OCI-LY1 (cell line): Measurements from ENCODE around the gene COL15A1.

ENCODE experiments used
- H2AFZ ChIP-seq: fragments of 200-600 bp; sonication (generic), shearing (Covaris generic); 2 replicates; pipeline ENCODE4 v1.6.0; 2014; ENCODE audit warnings: antibody characterized with exemption, mild to moderate bottlenecking, low read length
- H3F3A ChIP-seq: fragments of 200-600 bp; sonication (generic), shearing (Covaris generic); 2 replicates; pipeline ENCODE4 v1.6.0; 2014; ENCODE audit warnings: mild to moderate bottlenecking, antibody characterized with exemption, low read length, moderate library complexity; ENCODE audit not compliant: insufficient read depth
- H3K27ac ChIP-seq: fragments of 200-600 bp; sonication (generic); 2 replicates; pipeline ENCODE4 v1.5.1; 2014; ENCODE audit warnings: low read length, mixed run types, mild to moderate bottlenecking, low read depth; ENCODE audit not compliant: poor library complexity, severe bottlenecking
- H3K27me3 ChIP-seq: fragments of 200-600 bp; sonication (generic); 2 replicates; pipeline ENCODE4 v1.6.0; 2014; ENCODE audit warnings: antibody characterized with exemption, mild to moderate bottlenecking, low read length, moderate library complexity; ENCODE audit not compliant: insufficient read depth
- H3K36me3 ChIP-seq: fragments of 200-600 bp; sonication (generic); 2 replicates; pipeline ENCODE4 v1.6.1; 2014; ENCODE audit warnings: mild to moderate bottlenecking, antibody characterized with exemption, low read length, moderate library complexity, mixed read lengths; ENCODE audit not compliant: insufficient read depth
- H3K4me1 ChIP-seq: fragments of 200-600 bp; sonication (generic); 2 replicates; pipeline ENCODE4 v1.5.1; 2014; ENCODE audit warnings: mild to moderate bottlenecking, low read length, moderate library complexity; ENCODE audit not compliant: insufficient read depth, severe bottlenecking
- H3K4me2 ChIP-seq: fragments of 200-600 bp; sonication (generic), shearing (Covaris generic); 2 replicates; pipeline ENCODE4 v1.6.1; 2014; ENCODE audit warnings: low read length
- H3K4me3 ChIP-seq: fragments of 200-600 bp; sonication (generic); 2 replicates; pipeline ENCODE4 v1.5.1; 2014; ENCODE audit warnings: low read length, low read depth, mild to moderate bottlenecking, mixed read lengths; ENCODE audit not compliant: poor library complexity, severe bottlenecking
- H3K79me2 ChIP-seq: fragments of 200-600 bp; shearing (Covaris generic); 2 replicates; pipeline ENCODE4 v1.6.1; 2016; ENCODE audit warnings: mixed run types, low read length, mixed read lengths; ENCODE audit not compliant: insufficient read depth
- H3K9ac ChIP-seq: fragments of 200-600 bp; sonication (generic), shearing (Covaris generic); 2 replicates; pipeline ENCODE4 v1.6.1; 2014; ENCODE audit warnings: mild to moderate bottlenecking, low read length, mixed read lengths
- H3K9me2 ChIP-seq: fragments of 200-600 bp; sonication (generic), shearing (Covaris generic); 2 replicates; pipeline ENCODE4 v1.6.1; 2014; ENCODE audit warnings: low read depth, mild to moderate bottlenecking, low read length, mixed read lengths
- H3K9me3 ChIP-seq: fragments of 200-600 bp; shearing (Covaris generic); 2 replicates; pipeline ENCODE4 v1.6.1; 2014; ENCODE audit warnings: low read length, mixed read lengths
- H4K20me1 ChIP-seq: fragments of 200-600 bp; sonication (generic), shearing (Covaris generic); 2 replicates; pipeline ENCODE4 v1.6.0; 2016; ENCODE audit warnings: mild to moderate bottlenecking, low read length; ENCODE audit not compliant: insufficient read depth
- EZH2 ChIP-seq: fragments of 200-600 bp; sonication (generic), shearing (Covaris generic); IDR thresholded peaks from 2 replicates; pipeline ENCODE4 v1.8.0; 2017; ENCODE audit warnings: borderline replicate concordance, mixed run types, mild to moderate bottlenecking, antibody characterized with exemption, low read length, moderate library complexity, mixed read lengths
- TF ChIP-seq, protein P1 (sequence below): fragments of 200-600 bp; sonication (generic), shearing (Covaris generic); IDR thresholded peaks from 2 replicates; pipeline ENCODE4 v1.5.1; 2017; ENCODE audit warnings: mild to moderate bottlenecking, antibody characterized with exemption, low read length, moderate library complexity, mixed read lengths

The COL15A1 gene

DNA sequence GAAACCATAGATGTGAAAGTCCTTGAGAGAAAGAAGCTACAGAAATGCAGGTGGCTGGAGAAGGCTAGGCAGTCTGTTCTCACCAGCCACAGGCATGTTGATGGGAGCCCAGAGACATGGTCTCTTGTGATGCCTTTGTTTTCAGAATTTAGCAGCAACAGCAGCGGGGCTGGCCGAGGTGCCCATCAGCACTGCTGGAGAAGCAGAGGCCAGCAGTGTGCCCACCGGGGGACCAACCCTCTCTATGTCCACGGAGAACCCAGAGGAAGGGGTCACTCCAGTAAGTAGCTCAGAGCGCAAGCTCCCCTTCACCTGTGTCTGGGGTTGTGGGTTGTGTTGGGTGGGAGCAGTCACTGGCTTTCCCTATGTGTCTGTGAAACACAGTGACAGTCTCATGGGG is 59.6 kb downstream of the COL15A1 start:
- Histone ChIP-seq H3K4me2 (no peak overlapping the region), H3K9ac (no peak overlapping the region), H3K4me1 (no peaks in the 10 kb centered on the region), H3F3A (no peaks in the 10 kb centered on the region), H3K9me3 (no peaks in the 10 kb centered on the region; the same call in 1 of the 2 replicates), H2AFZ (no peak overlapping the region), H3K79me2 (no peaks in the 10 kb centered on the region), H3K9me2 (no peaks in the 10 kb centered on the region), H3K36me3 (no peaks in the 10 kb centered on the region), H3K27me3 (no peaks in the 10 kb centered on the region), H3K4me3 (no peak overlapping the region), H3K27ac (no peak overlapping the region), H4K20me1 (no peaks in the 10 kb centered on the region)
- TF ChIP-seq, protein P1, sequence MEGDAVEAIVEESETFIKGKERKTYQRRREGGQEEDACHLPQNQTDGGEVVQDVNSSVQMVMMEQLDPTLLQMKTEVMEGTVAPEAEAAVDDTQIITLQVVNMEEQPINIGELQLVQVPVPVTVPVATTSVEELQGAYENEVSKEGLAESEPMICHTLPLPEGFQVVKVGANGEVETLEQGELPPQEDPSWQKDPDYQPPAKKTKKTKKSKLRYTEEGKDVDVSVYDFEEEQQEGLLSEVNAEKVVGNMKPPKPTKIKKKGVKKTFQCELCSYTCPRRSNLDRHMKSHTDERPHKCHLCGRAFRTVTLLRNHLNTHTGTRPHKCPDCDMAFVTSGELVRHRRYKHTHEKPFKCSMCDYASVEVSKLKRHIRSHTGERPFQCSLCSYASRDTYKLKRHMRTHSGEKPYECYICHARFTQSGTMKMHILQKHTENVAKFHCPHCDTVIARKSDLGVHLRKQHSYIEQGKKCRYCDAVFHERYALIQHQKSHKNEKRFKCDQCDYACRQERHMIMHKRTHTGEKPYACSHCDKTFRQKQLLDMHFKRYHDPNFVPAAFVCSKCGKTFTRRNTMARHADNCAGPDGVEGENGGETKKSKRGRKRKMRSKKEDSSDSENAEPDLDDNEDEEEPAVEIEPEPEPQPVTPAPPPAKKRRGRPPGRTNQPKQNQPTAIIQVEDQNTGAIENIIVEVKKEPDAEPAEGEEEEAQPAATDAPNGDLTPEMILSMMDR = no peak
- no peak for TF ChIP-seq EZH2

DNA sequence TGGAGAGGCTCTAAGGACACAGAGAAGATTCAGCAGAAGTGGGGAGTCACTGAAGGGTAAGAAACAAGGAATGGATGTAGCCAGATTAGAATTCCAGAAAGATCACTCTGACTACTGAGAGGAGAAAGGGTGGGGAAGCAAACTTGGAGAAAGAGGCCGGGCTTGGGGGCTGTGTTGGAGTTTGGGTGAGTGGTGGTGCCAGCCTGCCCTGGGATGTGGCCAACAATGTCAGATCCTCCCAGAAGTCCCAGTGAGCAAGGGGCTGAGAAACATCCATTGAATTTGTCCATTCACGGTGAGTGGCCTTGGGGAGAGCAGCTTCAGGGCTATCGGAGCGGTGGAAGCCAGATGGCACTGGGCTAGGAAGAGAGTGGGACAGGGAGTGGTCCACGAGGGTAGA is 60.4 kb downstream of the COL15A1 start:
- TF ChIP-seq EZH2 = no peak
- TF ChIP-seq, protein P1 = no peak
- Histone ChIP-seq H3K4me2 (no peak overlapping the region), H3K27ac (no peak overlapping the region), H3K27me3 (no peaks in the 10 kb centered on the region), H3F3A (no peaks in the 10 kb centered on the region), H3K9ac (no peak overlapping the region), H3K9me2 (no peaks in the 10 kb centered on the region), H3K4me3 (no peak overlapping the region), H3K9me3 (no peaks in the 10 kb centered on the region; the same call in 1 of the 2 replicates), H3K36me3 (no peaks in the 10 kb centered on the region), H4K20me1 (no peaks in the 10 kb centered on the region), H3K79me2 (no peaks in the 10 kb centered on the region), H2AFZ (no peak overlapping the region), H3K4me1 (no peaks in the 10 kb centered on the region)

DNA sequence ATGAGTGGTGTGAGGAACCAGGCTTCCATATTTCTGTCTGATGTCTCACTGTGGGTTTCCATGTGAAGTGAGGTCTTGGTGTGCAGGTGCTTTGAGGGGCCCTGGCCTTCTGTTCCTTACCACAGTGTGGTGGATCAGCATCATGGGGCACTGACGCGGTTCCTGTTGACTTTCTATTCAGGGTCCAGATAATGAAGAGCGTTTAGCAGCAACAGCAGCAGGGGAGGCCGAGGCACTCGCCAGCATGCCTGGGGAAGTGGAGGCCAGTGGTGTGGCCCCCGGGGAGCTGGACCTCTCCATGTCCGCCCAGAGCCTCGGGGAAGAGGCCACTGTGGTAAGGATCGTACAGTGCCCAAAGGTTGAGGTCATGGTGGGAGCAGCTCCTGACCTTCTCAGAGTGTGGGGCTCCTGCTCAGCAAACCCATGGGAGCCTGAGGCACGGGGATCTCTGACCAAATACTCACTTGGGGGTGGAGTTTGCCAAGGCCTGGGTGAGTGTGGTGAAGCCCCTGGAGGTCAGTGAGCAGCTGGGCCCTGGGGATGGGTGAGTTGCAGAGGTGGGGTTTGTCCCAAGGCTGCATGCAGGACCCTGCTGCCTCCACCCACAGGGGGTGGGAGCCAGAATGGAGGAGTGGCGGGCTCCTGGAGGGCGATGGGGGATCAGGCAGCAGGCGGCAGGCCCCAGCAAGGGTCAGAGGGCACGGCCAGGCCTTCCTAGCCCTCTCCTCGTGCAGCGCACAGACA is 61.2 kb downstream of the COL15A1 start:
- no peaks in the 10 kb centered on the region for H4K20me1 ChIP-seq
- H3K36me3 ChIP-seq = no peaks in the 10 kb centered on the region
- no peak overlapping the region for H3K4me2 ChIP-seq
- no peaks in the 10 kb centered on the region for H3K9me2 ChIP-seq
- H3K4me3 ChIP-seq = no peak overlapping the region
- no peaks in the 10 kb centered on the region for H3K27me3 ChIP-seq
- no peak overlapping the region for H3K27ac ChIP-seq
- H3K9ac ChIP-seq = no peak overlapping the region
- no peak for TF ChIP-seq EZH2
- TF ChIP-seq, protein P1 = no peak
- H2AFZ ChIP-seq = no peak overlapping the region
- no peaks in the 10 kb centered on the region for H3K4me1 ChIP-seq
- no peaks in the 10 kb centered on the region for H3F3A ChIP-seq
- H3K79me2 ChIP-seq = no peaks in the 10 kb centered on the region
- no peaks in the 10 kb centered on the region; the same call in 1 of the 2 replicates for H3K9me3 ChIP-seq
